ENCODE results near the gene PAX3. TPM values are rescaled to one million over a fixed set of nuclear protein-coding genes. Genes with fewer than 3 reads are reported as not detected.

PAX3 gene
- 0.30 TPM for total RNA-seq
- long read RNA-seq, result 0 reads

DNA sequence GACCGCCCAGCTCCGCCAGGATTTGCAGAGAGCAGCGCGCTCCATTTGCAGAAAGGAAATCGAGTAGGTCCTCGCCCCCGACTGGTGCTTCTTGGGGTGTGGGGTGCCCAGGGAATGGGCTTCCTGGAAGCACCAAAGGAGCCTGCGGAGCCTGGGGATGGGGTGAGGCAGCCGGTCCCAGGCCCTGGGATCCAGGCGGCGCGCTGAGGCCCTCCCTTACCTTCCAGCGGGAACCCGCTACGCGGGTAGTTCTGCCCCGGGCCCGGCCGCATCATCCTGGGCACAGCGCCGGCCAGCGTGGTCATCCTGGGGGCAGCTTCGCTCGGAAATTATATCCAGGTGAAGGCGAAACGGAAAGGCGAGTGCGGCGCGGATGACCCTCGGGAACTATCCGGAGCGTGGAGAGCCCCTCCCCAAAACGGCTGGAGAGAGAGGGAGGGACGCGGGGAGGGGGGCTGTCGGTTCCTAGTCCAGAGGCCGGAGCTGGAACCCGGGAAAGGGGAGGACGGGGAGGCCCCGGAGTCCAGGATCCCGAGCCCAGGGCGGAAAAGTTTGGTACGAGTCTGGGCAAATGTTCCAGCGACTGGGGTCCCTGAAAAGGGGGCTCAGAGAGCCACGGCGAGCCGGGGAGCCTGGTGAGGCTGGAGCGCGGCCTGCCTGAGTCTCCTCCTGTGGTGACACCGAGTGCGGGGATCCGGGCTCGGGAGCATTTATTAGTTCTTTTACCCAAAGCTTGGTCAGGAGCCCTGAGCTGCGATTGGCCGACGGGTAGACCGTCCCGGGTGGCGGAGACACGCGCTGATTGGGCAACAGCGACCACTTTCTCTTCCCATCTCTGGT, at the start of gene PAX3:
TSS of gene PAX3 (minus strand) at position 688 of the 840 bp plus-strand sequence. CDS start at position 305, 383 bp downstream.
- Histone ChIP-seq H3K36me3 (no peaks in the 10 kb centered on the region), H3K4me3 (peak within 1 kb of the TSS; percentile 47), H3K27me3 (ENCODE audit: low read depth) (peaks cover 100% of the 10 kb centered on the region), H3K27ac (replicated peaks) (no peak within 1 kb of the TSS), H3K9me3 (replicated peaks) (no peaks in the 10 kb centered on the region), H3K4me1 (peaks cover 38% of the 10 kb centered on the region)
- no peak for TF ChIP-seq CTCF (IDR thresholded peaks at IDR 0.05; ENCODE audit: borderline replicate concordance)
- no peak for DNase-seq
- intact Hi-C loops (cut with micrococcal nuclease), result no loop called here

DNA sequence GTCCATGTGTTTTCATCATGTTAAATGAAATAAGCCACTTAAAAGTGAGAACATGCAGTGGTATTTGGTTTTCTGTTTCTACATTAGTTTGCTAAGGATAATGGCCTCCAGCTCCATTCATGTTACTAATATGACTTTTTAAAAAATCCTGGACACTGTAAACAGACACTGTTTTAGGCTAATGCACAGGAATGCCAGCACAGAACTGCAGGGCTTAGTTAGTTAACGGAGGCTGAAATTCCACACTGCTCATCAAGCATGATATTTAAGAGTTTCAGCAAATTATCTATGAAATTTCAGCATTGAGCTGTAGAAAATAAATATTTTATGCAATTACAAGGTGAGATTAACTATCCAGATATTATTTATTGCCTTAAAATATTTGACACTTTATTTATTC, 42.5 kb upstream of the PAX3 start:
- Histone ChIP-seq H3K9me3 (replicated peaks) (no peaks in the 10 kb centered on the region), H3K4me1 (no peaks in the 10 kb centered on the region), H3K27ac (replicated peaks) (no peak overlapping the region), H3K27me3 (ENCODE audit: low read depth) (no peaks in the 10 kb centered on the region), H3K36me3 (no peaks in the 10 kb centered on the region), H3K4me3 (no peak overlapping the region)
- intact Hi-C loops (cut with micrococcal nuclease), result no loop called here
- no peak for TF ChIP-seq CTCF (IDR thresholded peaks at IDR 0.05; ENCODE audit: borderline replicate concordance)
- DNase-seq, result no peak

GRCh38 chr2:222338374-222338773, 39.6 kb upstream of the PAX3 start:
- peaks cover 25% of the 10 kb centered on the region for H3K9me3 ChIP-seq (replicated peaks)
- no peak for TF ChIP-seq CTCF (IDR thresholded peaks at IDR 0.05; ENCODE audit: borderline replicate concordance)

GRCh38 chr2:222336931-222337330, 38.1 kb upstream of the PAX3 start:
- Histone ChIP-seq H3K9me3 (replicated peaks) (peaks cover 25% of the 10 kb centered on the region), H3K36me3 (no peaks in the 10 kb centered on the region), H3K27ac (replicated peaks) (no peak overlapping the region), H3K4me3 (no peak overlapping the region), H3K4me1 (no peaks in the 10 kb centered on the region), H3K27me3 (ENCODE audit: low read depth) (no peaks in the 10 kb centered on the region)
- no peak for DNase-seq
- no peak for TF ChIP-seq CTCF (IDR thresholded peaks at IDR 0.05; ENCODE audit: borderline replicate concordance)
- intact Hi-C loops (cut with micrococcal nuclease), result no loop called here

More at GRCh38 chr2:222338374-222338773, 39.6 kb upstream of the PAX3 start:
- no peak for DNase-seq
- Histone ChIP-seq H3K27ac (replicated peaks) (no peak overlapping the region), H3K4me1 (no peaks in the 10 kb centered on the region), H3K36me3 (no peaks in the 10 kb centered on the region), H3K4me3 (no peak overlapping the region), H3K27me3 (ENCODE audit: low read depth) (no peaks in the 10 kb centered on the region)
- intact Hi-C loops (cut with micrococcal nuclease), result no loop called here

DNA sequence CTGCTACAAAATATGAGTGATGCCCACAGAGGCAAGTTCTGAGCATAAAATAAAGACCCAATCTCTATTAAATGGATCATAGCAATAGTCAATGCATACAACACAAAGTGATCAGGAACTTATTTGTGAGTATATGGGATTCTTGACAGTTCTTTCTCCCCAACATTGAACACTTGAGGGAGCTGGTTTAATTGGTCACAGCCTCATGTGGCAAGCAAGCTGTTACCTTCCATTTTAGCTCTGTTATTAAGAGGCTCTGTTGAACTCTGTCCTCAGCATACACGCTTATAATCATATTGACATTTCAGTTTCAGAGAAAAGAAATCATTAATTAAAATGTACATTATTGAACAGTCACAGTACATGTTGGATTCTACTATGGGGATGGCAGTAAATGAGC, 37.6 kb upstream of the PAX3 start:
- no peaks in the 10 kb centered on the region for H3K4me1 ChIP-seq
- H3K27ac ChIP-seq (replicated peaks), result no peak overlapping the region
- H3K36me3 ChIP-seq, result no peaks in the 10 kb centered on the region
- DNase-seq, result no peak
- H3K9me3 ChIP-seq (replicated peaks), result peaks cover 25% of the 10 kb centered on the region
- H3K27me3 ChIP-seq (ENCODE audit: low read depth), result no peaks in the 10 kb centered on the region
- no peak overlapping the region for H3K4me3 ChIP-seq
- intact Hi-C loops (cut with micrococcal nuclease), result no loop called here
- no peak for TF ChIP-seq CTCF (IDR thresholded peaks at IDR 0.05; ENCODE audit: borderline replicate concordance)
